ENCODE measurements around the gene FEV.

- TF ChIP-seq CTCF (IDR thresholded peaks at IDR 0.05) (no peak), EP300 (IDR thresholded peaks at IDR 0.05) (no peak)
Observed at GRCh38 chr2:218962859-218963492, 22.0 kb downstream of the FEV start.
